Cardiac atrium fibroblast (primary cell): Measurements from ENCODE around the gene HPDL. TPM values are rescaled to one million over a fixed set of nuclear protein-coding genes. Genes with fewer than 3 reads are reported as not detected.

Source experiments
- total RNA-seq: library from RNA; depleted of rRNA; stranded (reverse); fragments of >200 nt; gene quantifications from 2 replicates; pipeline ENCODE4 v1.2.3, GENCODE V29; 2015

The HPDL gene
- 1.4 and 1.9 TPM in 2 replicates for total RNA-seq

DNA sequence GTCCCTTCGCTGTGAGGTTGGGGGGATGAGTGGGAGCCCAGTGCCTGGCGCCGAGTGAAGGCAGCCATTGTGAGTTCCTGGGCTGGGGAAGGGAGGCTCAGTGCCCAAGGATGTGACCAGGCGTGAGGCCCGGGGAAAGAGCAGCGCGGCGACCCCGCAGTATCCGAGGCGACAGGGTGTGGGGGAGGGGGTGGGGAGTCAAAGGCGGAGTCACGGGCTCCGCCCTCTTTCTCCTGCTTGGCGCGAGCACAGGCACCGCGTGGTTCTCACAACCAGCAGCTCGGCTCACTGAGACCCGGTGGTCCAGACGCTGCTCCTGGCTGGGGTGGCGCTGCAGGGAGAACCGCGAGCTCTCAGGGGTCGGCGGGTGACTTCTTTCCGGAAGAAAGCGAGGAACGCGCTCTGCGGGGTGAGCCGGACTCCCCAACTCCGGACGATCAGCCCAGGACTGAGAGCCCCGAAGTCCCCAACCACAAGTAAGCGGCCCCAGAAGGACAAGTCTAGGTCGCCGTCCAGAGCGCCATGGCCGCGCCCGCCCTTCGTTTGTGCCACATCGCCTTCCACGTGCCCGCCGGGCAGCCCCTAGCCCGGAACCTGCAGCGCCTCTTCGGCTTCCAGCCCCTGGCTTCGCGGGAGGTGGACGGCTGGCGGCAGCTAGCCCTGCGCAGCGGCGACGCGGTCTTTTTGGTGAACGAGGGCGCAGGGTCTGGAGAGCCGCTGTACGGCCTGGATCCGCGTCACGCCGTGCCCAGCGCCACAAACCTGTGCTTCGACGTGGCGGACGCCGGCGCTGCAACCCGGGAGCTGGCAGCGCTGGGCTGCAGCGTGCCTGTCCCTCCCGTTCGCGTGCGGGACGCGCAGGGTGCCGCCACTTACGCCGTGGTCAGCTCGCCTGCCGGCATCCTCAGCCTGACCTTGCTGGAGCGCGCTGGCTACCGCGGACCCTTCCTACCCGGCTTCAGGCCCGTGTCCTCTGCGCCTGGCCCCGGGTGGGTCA lies at the start of gene HPDL:
Gene HPDL, plus strand, starts transcription at position 269 of the 997 bp plus-strand sequence. Its CDS starts 254 bp downstream, at position 523.

DNA sequence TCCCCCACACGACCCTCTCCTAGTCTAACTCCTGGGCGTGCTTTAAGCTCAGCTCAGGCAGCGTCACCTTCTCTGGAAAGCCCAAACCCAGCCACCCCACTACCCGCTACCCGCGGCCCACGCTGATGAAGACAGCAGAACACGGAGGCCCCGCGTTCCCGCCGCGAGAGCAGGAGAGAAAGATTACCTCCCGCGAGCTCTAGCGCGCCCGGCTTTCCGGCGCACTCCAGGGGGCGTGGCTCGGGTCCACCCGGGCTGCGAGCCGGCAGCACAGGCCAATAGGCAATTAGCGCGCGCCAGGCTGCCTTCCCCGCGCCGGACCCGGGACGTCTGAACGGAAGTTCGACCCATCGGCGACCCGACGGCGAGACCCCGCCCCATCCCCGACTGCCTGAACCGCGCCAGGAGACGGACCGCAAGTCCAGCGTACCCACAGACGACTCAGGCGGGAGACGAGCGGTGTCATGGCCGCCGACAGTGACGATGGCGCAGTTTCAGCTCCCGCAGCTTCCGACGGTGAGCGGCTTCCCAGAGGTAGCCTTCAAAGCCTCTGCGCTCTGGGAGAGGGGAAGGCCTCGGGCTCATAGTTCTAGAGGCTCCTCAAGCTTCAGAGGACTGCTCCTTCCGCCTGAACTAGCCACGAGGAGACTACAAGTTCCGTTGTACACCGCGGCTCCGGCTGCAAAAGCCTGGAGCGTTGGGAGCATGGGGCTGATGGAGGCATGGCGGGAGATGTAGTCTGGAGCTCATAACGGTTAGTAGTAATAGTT lies 13.3 kb downstream of the HPDL start, which contains the start of the genes MUTYH and TOE1:
Gene MUTYH, minus strand, starts transcription at position 652 of the 770 bp plus-strand sequence. CDS start 5,935 bp downstream, outside the sequence.
Gene TOE1, plus strand, starts transcription at position 382 of the 770 bp plus-strand sequence. Its CDS starts 83 bp downstream, at position 465.

Other genes starting within 250 kb of the HPDL start
- under 0.01 and 0.16 TPM in 2 replicates for gene ZSWIM5, start 120.3 kb upstream of the HPDL start, total RNA-seq
- 5.8 and 9.6 TPM in 2 replicates for gene TOE1, start 13.3 kb downstream of the HPDL start, total RNA-seq
- gene MUTYH, start 13.5 kb downstream of the HPDL start, total RNA-seq = 8.6 and 10.5 TPM in 2 replicates
- gene TESK2, start 164.3 kb downstream of the HPDL start, total RNA-seq = 1.8 and 2.8 TPM in 2 replicates
- gene CCDC163, start 173.2 kb downstream of the HPDL start, total RNA-seq = 1.3 and 2.9 TPM in 2 replicates
- gene MMACHC, start 173.4 kb downstream of the HPDL start, total RNA-seq = 3.6 and 7.3 TPM in 2 replicates
- gene PRDX1, start 195.0 kb downstream of the HPDL start, total RNA-seq = 526 and 592 TPM in 2 replicates
- 78.5 and 85.9 TPM in 2 replicates for gene AKR1A1, start 223.9 kb downstream of the HPDL start, total RNA-seq